Ishikawa (cell line): ENCODE results near the gene HBEGF.

Experiments used
- CEBPB ChIP-seq: IDR thresholded peaks from 2 replicates; pipeline ENCODE4 v1.6.1; 2012
- CREB1 ChIP-seq: IDR thresholded peaks from 2 replicates; pipeline ENCODE4 v1.6.1; 2012; ENCODE audit warnings: low read depth
- MAX ChIP-seq: IDR thresholded peaks from 2 replicates; pipeline ENCODE4 v1.6.1; 2012
- REST ChIP-seq: IDR thresholded peaks from 2 replicates; pipeline ENCODE4 v1.6.1; 2012; ENCODE audit warnings: low read depth, mild to moderate bottlenecking
- TAF1 ChIP-seq: IDR thresholded peaks from 2 replicates; pipeline ENCODE4 v1.6.1; 2012; ENCODE audit warnings: low read depth, mild to moderate bottlenecking

- no peak for TF ChIP-seq MAX
- no peak for TF ChIP-seq CEBPB
- no peak for TF ChIP-seq CREB1
- TF ChIP-seq TAF1: no peak
- TF ChIP-seq REST: no peak
Observed at GRCh38 chr5:140293849-140294100, 52.6 kb downstream of the HBEGF start.
